Parathyroid adenoma (tissue), 2 donors: ENCODE data around the gene IMPDH1.

ENCODE experiments used
- H2AFZ ChIP-seq: fragments of 300-600 bp; sonication (generic); one replicate; pipeline ENCODE4 v1.7.0; 2017; ENCODE audit warnings: antibody characterized with exemption, mild to moderate bottlenecking
- H3K27ac ChIP-seq: fragments of 300-600 bp; sonication (generic); one replicate; pipeline ENCODE4 v1.7.0; 2017
- H3K27me3 ChIP-seq: fragments of 300-600 bp; sonication (generic); one replicate; pipeline ENCODE4 v1.7.0; 2017; ENCODE audit warnings: low read length; ENCODE audit not compliant: control insufficient read depth, insufficient read depth
- H3K36me3 ChIP-seq: fragments of 300-600 bp; sonication (generic); one replicate; pipeline ENCODE4 v1.7.0; 2017; ENCODE audit warnings: low read length; ENCODE audit not compliant: control insufficient read depth, insufficient read depth
- H3K4me1 ChIP-seq: fragments of 300-600 bp; sonication (generic); one replicate; pipeline ENCODE4 v1.7.0; 2017; ENCODE audit warnings: control low read depth
- H3K4me2 ChIP-seq: fragments of 300-600 bp; sonication (generic); one replicate; pipeline ENCODE4 v1.7.0; 2017; ENCODE audit warnings: low read length
- H3K4me3 ChIP-seq: fragments of 300-600 bp; sonication (generic); one replicate; pipeline ENCODE4 v1.7.0; 2017; ENCODE audit warnings: low read depth, low read length
- H3K79me2 ChIP-seq: fragments of 300-600 bp; sonication (generic); one replicate; pipeline ENCODE4 v1.7.0; 2017; ENCODE audit warnings: control low read depth
- H3K9ac ChIP-seq: fragments of 300-600 bp; sonication (generic); one replicate; pipeline ENCODE4 v1.7.0; 2017; ENCODE audit warnings: mild to moderate bottlenecking
- H3K9me3 ChIP-seq: fragments of 300-600 bp; sonication (generic); one replicate; pipeline ENCODE4 v1.7.0; 2017; ENCODE audit warnings: low read length; ENCODE audit not compliant: control insufficient read depth
- CTCF ChIP-seq: fragments of 300-600 bp; sonication (generic); IDR thresholded peaks from one replicate; pipeline ENCODE4 v1.7.0; 2017; ENCODE audit warnings: antibody characterized with exemption, mild to moderate bottlenecking
- donor health status: primary hyperparathyroidism.

IMPDH1 gene

GRCh38 chr7:128393526-128394330 is 16.1 kb downstream of the IMPDH1 start:
- H3K4me3 ChIP-seq: no peak overlapping the region
- H3K9ac ChIP-seq: no peak overlapping the region
- no peaks in the 10 kb centered on the region for H3K36me3 ChIP-seq
- H3K9me3 ChIP-seq: no peaks in the 10 kb centered on the region
- H2AFZ ChIP-seq: no peak overlapping the region
- no peak overlapping the region for H3K27ac ChIP-seq
- no peaks in the 10 kb centered on the region for H3K27me3 ChIP-seq
- H3K4me1 ChIP-seq: no peaks in the 10 kb centered on the region
- H3K79me2 ChIP-seq: no peaks in the 10 kb centered on the region
- H3K4me2 ChIP-seq: no peak overlapping the region
- TF ChIP-seq CTCF: no peak

- Histone ChIP-seq H3K79me2 (no peaks in the 10 kb centered on the region), H3K9me3 (no peaks in the 10 kb centered on the region), H3K4me3 (no peak overlapping the region), H2AFZ (no peak overlapping the region), H3K4me2 (no peak overlapping the region), H3K27ac (no peak overlapping the region), H3K9ac (no peak overlapping the region), H3K27me3 (no peaks in the 10 kb centered on the region), H3K4me1 (no peaks in the 10 kb centered on the region), H3K36me3 (no peaks in the 10 kb centered on the region)
- no peak for TF ChIP-seq CTCF
These were observed 17.1 kb downstream of the IMPDH1 start for GRCh38 chr7:128392446-128393327.

- no peak for TF ChIP-seq CTCF
These were observed 18.0 kb downstream of the IMPDH1 start for GRCh38 chr7:128391805-128392204.

GRCh38 chr7:128390871-128391565 is 18.8 kb downstream of the IMPDH1 start:
- no peak overlapping the region for H3K4me3 ChIP-seq

More at GRCh38 chr7:128391805-128392204, 18.0 kb downstream of the IMPDH1 start:
- Histone ChIP-seq H3K4me1 (no peaks in the 10 kb centered on the region), H3K4me2 (no peak overlapping the region), H3K79me2 (no peaks in the 10 kb centered on the region), H3K4me3 (no peak overlapping the region), H3K9me3 (no peaks in the 10 kb centered on the region), H3K27ac (no peak overlapping the region), H3K9ac (no peak overlapping the region), H3K27me3 (no peaks in the 10 kb centered on the region), H3K36me3 (no peaks in the 10 kb centered on the region), H2AFZ (no peak overlapping the region)

More at GRCh38 chr7:128390871-128391565, 18.8 kb downstream of the IMPDH1 start:
- Histone ChIP-seq H3K27me3 (no peaks in the 10 kb centered on the region), H3K9ac (no peak overlapping the region), H3K27ac (no peak overlapping the region), H3K79me2 (no peaks in the 10 kb centered on the region), H2AFZ (no peak overlapping the region), H3K36me3 (no peaks in the 10 kb centered on the region), H3K4me1 (no peaks in the 10 kb centered on the region), H3K4me2 (no peak overlapping the region), H3K9me3 (no peaks in the 10 kb centered on the region)
- no peak for TF ChIP-seq CTCF
